A673 (cell line): ENCODE measurements around the gene SGO2. TPM values are rescaled to one million over a fixed set of nuclear protein-coding genes. Genes with fewer than 3 reads are reported as not detected.

Source experiments
- BruUV-seq: library from RNA; stranded (reverse); fragments of 400-500 nt; replicated peaks from 2 replicates; lab custom pipeline; 2021; lab: Mats Ljungman, UMichigan
- CTCF ChIA-PET: fragments of 300-600 bp; sonication (Branson Sonifier 250); formaldehyde crosslinking; loops from one replicate; lab custom pipeline; 2022; ENCODE audit warnings: antibody characterized with exemption; lab: Charles Lee
- POLR2A ChIA-PET: fragments of 300-600 bp; sonication (Branson Sonifier 250); formaldehyde crosslinking; loops from one replicate; lab custom pipeline; 2022; ENCODE audit warnings: antibody characterized with exemption; ENCODE audit not compliant: low non-redundant PET; lab: Charles Lee
- DNase-seq: peaks from one replicate; pipeline ENCODE4 v3.0.0-alpha.2; 2015; ENCODE audit warnings: low spot score
- H3K27ac ChIP-seq: fragments of 200-600 bp; sonication (generic); 2 replicates; pipeline ENCODE4 v1.5.1; 2016; ENCODE audit warnings: mixed run types, low read depth, mild to moderate bottlenecking, mixed read lengths, antibody characterized with exemption, low read length; ENCODE audit not compliant: poor library complexity, severe bottlenecking
- H3K27me3 ChIP-seq: fragments of 200-600 bp; sonication (generic); replicated peaks from 2 replicates; pipeline ENCODE4 v1.6.1; 2017; ENCODE audit warnings: mixed run types, low read depth, mild to moderate bottlenecking, mixed read lengths, antibody characterized with exemption, low read length; ENCODE audit not compliant: insufficient read depth, poor library complexity
- H3K36me3 ChIP-seq: fragments of 200-600 bp; sonication (generic); 2 replicates; pipeline ENCODE4 v1.6.1; 2016; ENCODE audit warnings: mixed run types, mild to moderate bottlenecking, mixed read lengths, antibody characterized with exemption, low read length; ENCODE audit not compliant: insufficient read depth, poor library complexity, severe bottlenecking
- H3K4me1 ChIP-seq: fragments of 200-600 bp; sonication (generic); 2 replicates; pipeline ENCODE4 v1.6.1; 2017; ENCODE audit warnings: mixed run types, mild to moderate bottlenecking, mixed read lengths, antibody characterized with exemption, low read length; ENCODE audit not compliant: insufficient read depth, poor library complexity, severe bottlenecking
- H3K4me3 ChIP-seq: fragments of 200-600 bp; sonication (generic); 2 replicates; pipeline ENCODE4 v1.5.1; 2016; ENCODE audit warnings: low read depth, mixed run types, mild to moderate bottlenecking, mixed read lengths, low read length; ENCODE audit not compliant: poor library complexity, severe bottlenecking
- H3K9me3 ChIP-seq: fragments of 200-600 bp; sonication (generic); 2 replicates; pipeline ENCODE4 v1.6.1; 2016; ENCODE audit warnings: mixed run types, low read depth, mild to moderate bottlenecking, mixed read lengths, antibody characterized with exemption, low read length; ENCODE audit not compliant: poor library complexity, severe bottlenecking
- EZH2 ChIP-seq: fragments of 200-600 bp; sonication (generic); IDR thresholded peaks from 2 replicates; pipeline ENCODE4 v1.6.1; 2017; ENCODE audit warnings: borderline replicate concordance, low read depth, mild to moderate bottlenecking, mixed read lengths, antibody characterized with exemption, low read length; ENCODE audit not compliant: poor library complexity, severe bottlenecking
- intact Hi-C: fragments of 100-400 bp; cut with micrococcal nuclease; formaldehyde crosslinking; loops from one replicate; pipeline ENCODE4 v1.10.0; 2022; ENCODE audit not compliant: unreplicated experiment
- total RNA-seq: library from RNA; stranded (reverse); gene quantifications from 2 replicates; pipeline ENCODE4 v1.2.3, GENCODE V29; 2021
- TF ChIP-seq, protein P1 (sequence below): fragments of 300-800, 200-600 bp; sonication (generic); conservative IDR thresholded peaks from 2 replicates; pipeline ENCODE4 v1.5.1; 2017; ENCODE audit warnings: low read depth, mild to moderate bottlenecking, antibody characterized with exemption, low read length, moderate library complexity, mixed read lengths

Gene SGO2
- total RNA-seq, 1 experiment from 2014 or later, result 37.3 TPM

DNA sequence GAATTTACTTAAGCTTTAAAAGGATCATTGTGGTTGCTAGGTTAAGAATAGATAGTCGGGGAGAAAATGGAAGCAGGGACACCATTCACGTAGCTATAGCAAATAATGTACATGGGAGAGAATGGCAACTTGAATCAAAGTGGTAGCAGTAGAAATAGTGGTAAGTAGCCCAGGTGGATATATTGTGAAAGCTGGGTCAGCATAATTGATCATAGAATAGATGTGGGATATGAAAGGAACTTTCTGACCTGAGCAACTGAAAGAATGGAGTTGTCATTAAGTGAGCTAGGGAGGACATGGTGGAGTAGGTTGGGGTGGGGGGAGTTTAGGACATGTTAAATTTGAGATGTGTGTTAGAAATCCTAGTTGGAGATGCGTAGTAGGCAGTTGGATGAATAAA lies 2.2 kb downstream of the SGO2 start:
- POLR2A ChIA-PET, result no interaction called here
- Histone ChIP-seq H3K36me3 (peaks cover 9% of the 10 kb centered on the region), H3K27ac (no peak overlapping the region), H3K9me3 (no peaks in the 10 kb centered on the region), H3K4me1 (peaks cover 11% of the 10 kb centered on the region), H3K4me3 (no peak overlapping the region), H3K27me3 (peaks cover 10% of the 10 kb centered on the region)
- CTCF ChIA-PET, result no interaction called here
- DNase-seq, result no peak
- no TSS peak for BruUV-seq
- TF ChIP-seq, protein P1, sequence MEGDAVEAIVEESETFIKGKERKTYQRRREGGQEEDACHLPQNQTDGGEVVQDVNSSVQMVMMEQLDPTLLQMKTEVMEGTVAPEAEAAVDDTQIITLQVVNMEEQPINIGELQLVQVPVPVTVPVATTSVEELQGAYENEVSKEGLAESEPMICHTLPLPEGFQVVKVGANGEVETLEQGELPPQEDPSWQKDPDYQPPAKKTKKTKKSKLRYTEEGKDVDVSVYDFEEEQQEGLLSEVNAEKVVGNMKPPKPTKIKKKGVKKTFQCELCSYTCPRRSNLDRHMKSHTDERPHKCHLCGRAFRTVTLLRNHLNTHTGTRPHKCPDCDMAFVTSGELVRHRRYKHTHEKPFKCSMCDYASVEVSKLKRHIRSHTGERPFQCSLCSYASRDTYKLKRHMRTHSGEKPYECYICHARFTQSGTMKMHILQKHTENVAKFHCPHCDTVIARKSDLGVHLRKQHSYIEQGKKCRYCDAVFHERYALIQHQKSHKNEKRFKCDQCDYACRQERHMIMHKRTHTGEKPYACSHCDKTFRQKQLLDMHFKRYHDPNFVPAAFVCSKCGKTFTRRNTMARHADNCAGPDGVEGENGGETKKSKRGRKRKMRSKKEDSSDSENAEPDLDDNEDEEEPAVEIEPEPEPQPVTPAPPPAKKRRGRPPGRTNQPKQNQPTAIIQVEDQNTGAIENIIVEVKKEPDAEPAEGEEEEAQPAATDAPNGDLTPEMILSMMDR, result no peak
- TF ChIP-seq EZH2, result no peak
- intact Hi-C loops, result no loop called here

DNA sequence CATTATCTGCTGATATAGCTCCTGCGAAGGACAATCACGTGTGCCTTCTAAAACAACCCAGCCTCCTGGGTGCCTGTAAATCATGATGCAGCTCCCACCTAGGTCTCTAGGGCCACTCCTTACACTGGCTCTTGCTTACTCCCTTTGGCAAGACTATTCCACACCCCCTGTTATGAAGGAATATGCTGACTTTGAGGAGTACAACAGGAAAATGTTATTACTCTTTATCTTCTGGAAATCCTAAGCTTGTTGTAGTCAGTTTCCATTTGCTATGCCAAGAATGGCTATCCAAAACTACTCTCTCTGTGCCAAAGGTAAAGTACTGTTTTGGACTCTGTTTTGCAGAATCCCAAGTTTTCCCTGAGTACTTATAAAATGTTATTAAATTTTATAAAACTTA lies 7.7 kb downstream of the SGO2 start:
- TF ChIP-seq, protein P1, result no peak
- TF ChIP-seq EZH2, result no peak
- H3K36me3 ChIP-seq, result peaks cover 51% of the 10 kb centered on the region
- H3K27ac ChIP-seq, result no peak overlapping the region
- BruUV-seq, result no TSS peak
- no peak for DNase-seq
- POLR2A ChIA-PET, result interaction anchor here (0.7 kb wide), 1 partner anchor 632 kb away, joined by 4 read pairs; no protein-coding TSS in a partner anchor
- no peaks in the 10 kb centered on the region for H3K27me3 ChIP-seq
- H3K4me1 ChIP-seq, result no peaks in the 10 kb centered on the region
- no peak overlapping the region for H3K4me3 ChIP-seq
- no peaks in the 10 kb centered on the region for H3K9me3 ChIP-seq
- CTCF ChIA-PET, result no interaction called here
- intact Hi-C loops, result no loop called here

DNA sequence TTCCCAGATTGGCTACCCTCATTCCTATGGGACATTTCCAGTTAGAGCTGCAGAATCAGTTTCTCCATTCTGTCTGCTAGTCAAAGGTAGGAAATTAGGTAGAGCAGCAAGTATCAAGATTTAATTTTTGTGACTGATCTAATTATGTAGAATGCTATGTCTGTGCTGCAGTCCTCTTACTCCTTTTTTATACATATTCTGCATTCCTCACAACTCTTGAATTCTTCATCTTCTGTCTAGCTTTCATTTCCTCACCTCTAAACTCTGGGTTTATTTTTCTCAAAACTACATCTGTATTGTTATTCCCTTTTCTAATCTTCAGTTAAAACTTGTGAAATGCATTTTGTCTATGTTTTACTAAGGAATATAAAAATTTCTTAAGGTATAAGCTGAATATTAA lies 8.6 kb downstream of the SGO2 start:
- CTCF ChIA-PET, result no interaction called here
- Histone ChIP-seq H3K27ac (no peak overlapping the region), H3K36me3 (peaks cover 52% of the 10 kb centered on the region), H3K4me1 (no peaks in the 10 kb centered on the region), H3K27me3 (no peaks in the 10 kb centered on the region), H3K9me3 (no peaks in the 10 kb centered on the region), H3K4me3 (no peak overlapping the region)
- intact Hi-C loops, result no loop called here
- POLR2A ChIA-PET, result no interaction called here
- no peak for DNase-seq
- TF ChIP-seq, protein P1, result no peak
- no peak for TF ChIP-seq EZH2
- BruUV-seq, result no TSS peak
